HG03442 (cell line): ENCODE measurements around the gene LRWD1.

Source experiments
- ATAC-seq: cut with Tn5 transposase; IDR thresholded peaks from one replicate; pipeline ENCODE4 v1.9.1; 2021; ENCODE audit warnings: mild to moderate bottlenecking, moderate library complexity; ENCODE audit not compliant: unreplicated experiment

LRWD1 gene

GRCh38 chr7:102464577-102465280 lies at the start of gene LRWD1, which contains the start of gene ALKBH4:
TSS of gene LRWD1 (plus strand) at chr7:102464984. CDS start at chr7:102465081, 97 bp downstream.
TSS of gene ALKBH4 (minus strand) at chr7:102464863. CDS start at chr7:102464836, 27 bp downstream.
- peak; percentile 92 for ATAC-seq

- no peak for ATAC-seq
Measured at GRCh38 chr7:102415685-102416225, 49.0 kb upstream of the LRWD1 start.

GRCh38 chr7:102416406-102416805 lies 48.4 kb upstream of the LRWD1 start:
- ATAC-seq: no peak

GRCh38 chr7:102417105-102417504 lies 47.7 kb upstream of the LRWD1 start:
- ATAC-seq: no peak

- no peak for ATAC-seq
Measured at GRCh38 chr7:102418592-102418991, 46.2 kb upstream of the LRWD1 start.

- ATAC-seq: no peak
Measured at GRCh38 chr7:102421706-102422240, 43.0 kb upstream of the LRWD1 start.

- ATAC-seq: no peak
Measured at GRCh38 chr7:102424129-102424551, 40.6 kb upstream of the LRWD1 start.

GRCh38 chr7:102424787-102425218 lies 40.0 kb upstream of the LRWD1 start:
- ATAC-seq: no peak

- peak; percentile 56 for ATAC-seq
Measured at GRCh38 chr7:102425639-102426267, 39.0 kb upstream of the LRWD1 start.

- ATAC-seq: peak; percentile 38
Measured at GRCh38 chr7:102426268-102427018, 38.3 kb upstream of the LRWD1 start.

- ATAC-seq: no peak
Measured at GRCh38 chr7:102427019-102427405, 37.8 kb upstream of the LRWD1 start.

- no peak for ATAC-seq
Measured at GRCh38 chr7:102429141-102429899, 35.5 kb upstream of the LRWD1 start.

GRCh38 chr7:102431617-102432298 lies 33.0 kb upstream of the LRWD1 start:
- peak; percentile 29 for ATAC-seq

- peak; percentile 12 for ATAC-seq
Measured at GRCh38 chr7:102432442-102433218, 32.2 kb upstream of the LRWD1 start.

GRCh38 chr7:102433219-102434038 lies 31.4 kb upstream of the LRWD1 start, which contains the start of gene ORAI2:
TSS of gene ORAI2 (plus strand) at chr7:102433575. CDS start at chr7:102438957, 5,382 bp downstream.
- ATAC-seq: peak; percentile 60

- no peak for ATAC-seq
Measured at GRCh38 chr7:102434039-102434486, 30.7 kb upstream of the LRWD1 start.

- ATAC-seq: no peak
Measured at GRCh38 chr7:102436118-102436517, 28.7 kb upstream of the LRWD1 start.
